ENCODE data around the gene MILR1. TPM values are rescaled to one million over a fixed set of nuclear protein-coding genes. Genes with fewer than 3 reads are reported as not detected.
"Not testable (repeated sequence)": the region's sequence is repeated elsewhere in the genome, so short reads cannot be mapped to it uniquely, and the experiment has no call there.

Gene MILR1
- total and polyA plus RNA-seq, 2 experiments from 2014 or later, result 0.39 TPM; not detected in 1

DNA sequence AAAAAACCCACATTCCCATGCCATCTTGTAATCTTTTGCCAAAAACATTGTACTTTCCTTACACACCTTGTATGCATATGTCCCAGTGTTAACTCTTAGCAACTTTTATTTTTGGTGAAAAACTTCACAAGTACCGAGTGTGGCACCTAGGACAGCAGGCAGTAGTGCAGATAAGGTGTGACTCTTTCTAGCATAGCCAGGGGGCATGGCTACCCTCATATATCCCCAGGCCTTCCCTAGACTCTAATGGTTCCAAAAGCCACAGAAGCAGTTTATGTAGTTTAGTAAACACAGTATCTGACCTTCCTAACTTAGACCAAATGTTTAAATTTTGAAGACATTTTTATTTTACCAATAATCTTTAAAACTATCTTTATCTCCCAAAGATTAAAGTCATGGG is 20.5 kb upstream of the MILR1 start (continued):
- TF ChIP-seq, protein P1, sequence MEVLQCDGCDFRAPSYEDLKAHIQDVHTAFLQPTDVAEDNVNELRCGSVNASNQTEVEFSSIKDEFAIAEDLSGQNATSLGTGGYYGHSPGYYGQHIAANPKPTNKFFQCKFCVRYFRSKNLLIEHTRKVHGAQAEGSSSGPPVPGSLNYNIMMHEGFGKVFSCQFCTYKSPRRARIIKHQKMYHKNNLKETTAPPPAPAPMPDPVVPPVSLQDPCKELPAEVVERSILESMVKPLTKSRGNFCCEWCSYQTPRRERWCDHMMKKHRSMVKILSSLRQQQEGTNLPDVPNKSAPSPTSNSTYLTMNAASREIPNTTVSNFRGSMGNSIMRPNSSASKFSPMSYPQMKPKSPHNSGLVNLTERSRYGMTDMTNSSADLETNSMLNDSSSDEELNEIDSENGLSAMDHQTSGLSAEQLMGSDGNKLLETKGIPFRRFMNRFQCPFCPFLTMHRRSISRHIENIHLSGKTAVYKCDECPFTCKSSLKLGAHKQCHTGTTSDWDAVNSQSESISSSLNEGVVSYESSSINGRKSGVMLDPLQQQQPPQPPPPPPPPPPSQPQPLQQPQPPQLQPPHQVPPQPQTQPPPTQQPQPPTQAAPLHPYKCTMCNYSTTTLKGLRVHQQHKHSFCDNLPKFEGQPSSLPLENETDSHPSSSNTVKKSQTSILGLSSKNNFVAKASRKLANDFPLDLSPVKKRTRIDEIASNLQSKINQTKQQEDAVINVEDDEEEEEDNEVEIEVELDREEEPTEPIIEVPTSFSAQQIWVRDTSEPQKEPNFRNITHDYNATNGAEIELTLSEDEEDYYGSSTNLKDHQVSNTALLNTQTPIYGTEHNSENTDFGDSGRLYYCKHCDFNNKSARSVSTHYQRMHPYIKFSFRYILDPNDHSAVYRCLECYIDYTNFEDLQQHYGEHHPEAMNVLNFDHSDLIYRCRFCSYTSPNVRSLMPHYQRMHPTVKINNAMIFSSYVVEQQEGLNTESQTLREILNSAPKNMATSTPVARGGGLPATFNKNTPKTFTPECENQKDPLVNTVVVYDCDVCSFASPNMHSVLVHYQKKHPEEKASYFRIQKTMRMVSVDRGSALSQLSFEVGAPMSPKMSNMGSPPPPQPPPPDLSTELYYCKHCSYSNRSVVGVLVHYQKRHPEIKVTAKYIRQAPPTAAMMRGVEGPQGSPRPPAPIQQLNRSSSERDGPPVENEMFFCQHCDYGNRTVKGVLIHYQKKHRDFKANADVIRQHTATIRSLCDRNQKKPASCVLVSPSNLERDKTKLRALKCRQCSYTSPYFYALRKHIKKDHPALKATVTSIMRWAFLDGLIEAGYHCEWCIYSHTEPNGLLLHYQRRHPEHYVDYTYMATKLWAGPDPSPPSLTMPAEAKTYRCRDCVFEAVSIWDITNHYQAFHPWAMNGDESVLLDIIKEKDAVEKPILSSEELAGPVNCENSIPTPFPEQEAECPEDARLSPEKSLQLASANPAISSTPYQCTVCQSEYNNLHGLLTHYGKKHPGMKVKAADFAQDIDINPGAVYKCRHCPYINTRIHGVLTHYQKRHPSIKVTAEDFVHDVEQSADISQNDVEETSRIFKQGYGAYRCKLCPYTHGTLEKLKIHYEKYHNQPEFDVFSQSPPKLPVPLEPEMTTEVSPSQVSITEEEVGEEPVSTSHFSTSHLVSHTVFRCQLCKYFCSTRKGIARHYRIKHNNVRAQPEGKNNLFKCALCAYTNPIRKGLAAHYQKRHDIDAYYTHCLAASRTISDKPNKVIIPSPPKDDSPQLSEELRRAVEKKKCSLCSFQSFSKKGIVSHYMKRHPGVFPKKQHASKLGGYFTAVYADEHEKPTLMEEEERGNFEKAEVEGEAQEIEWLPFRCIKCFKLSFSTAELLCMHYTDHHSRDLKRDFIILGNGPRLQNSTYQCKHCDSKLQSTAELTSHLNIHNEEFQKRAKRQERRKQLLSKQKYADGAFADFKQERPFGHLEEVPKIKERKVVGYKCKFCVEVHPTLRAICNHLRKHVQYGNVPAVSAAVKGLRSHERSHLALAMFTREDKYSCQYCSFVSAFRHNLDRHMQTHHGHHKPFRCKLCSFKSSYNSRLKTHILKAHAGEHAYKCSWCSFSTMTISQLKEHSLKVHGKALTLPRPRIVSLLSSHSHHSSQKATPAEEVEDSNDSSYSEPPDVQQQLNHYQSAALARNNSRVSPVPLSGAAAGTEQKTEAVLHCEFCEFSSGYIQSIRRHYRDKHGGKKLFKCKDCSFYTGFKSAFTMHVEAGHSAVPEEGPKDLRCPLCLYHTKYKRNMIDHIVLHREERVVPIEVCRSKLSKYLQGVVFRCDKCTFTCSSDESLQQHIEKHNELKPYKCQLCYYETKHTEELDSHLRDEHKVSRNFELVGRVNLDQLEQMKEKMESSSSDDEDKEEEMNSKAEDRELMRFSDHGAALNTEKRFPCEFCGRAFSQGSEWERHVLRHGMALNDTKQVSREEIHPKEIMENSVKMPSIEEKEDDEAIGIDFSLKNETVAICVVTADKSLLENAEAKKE (CRISPR knock-in tag; IDR thresholded peaks at IDR 0.05), result no peak
- TF ChIP-seq, protein P2, sequence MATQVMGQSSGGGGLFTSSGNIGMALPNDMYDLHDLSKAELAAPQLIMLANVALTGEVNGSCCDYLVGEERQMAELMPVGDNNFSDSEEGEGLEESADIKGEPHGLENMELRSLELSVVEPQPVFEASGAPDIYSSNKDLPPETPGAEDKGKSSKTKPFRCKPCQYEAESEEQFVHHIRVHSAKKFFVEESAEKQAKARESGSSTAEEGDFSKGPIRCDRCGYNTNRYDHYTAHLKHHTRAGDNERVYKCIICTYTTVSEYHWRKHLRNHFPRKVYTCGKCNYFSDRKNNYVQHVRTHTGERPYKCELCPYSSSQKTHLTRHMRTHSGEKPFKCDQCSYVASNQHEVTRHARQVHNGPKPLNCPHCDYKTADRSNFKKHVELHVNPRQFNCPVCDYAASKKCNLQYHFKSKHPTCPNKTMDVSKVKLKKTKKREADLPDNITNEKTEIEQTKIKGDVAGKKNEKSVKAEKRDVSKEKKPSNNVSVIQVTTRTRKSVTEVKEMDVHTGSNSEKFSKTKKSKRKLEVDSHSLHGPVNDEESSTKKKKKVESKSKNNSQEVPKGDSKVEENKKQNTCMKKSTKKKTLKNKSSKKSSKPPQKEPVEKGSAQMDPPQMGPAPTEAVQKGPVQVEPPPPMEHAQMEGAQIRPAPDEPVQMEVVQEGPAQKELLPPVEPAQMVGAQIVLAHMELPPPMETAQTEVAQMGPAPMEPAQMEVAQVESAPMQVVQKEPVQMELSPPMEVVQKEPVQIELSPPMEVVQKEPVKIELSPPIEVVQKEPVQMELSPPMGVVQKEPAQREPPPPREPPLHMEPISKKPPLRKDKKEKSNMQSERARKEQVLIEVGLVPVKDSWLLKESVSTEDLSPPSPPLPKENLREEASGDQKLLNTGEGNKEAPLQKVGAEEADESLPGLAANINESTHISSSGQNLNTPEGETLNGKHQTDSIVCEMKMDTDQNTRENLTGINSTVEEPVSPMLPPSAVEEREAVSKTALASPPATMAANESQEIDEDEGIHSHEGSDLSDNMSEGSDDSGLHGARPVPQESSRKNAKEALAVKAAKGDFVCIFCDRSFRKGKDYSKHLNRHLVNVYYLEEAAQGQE (IDR thresholded peaks at IDR 0.05; ENCODE audit: unreplicated experiment), result no peak
- no peak for TF ChIP-seq STAT1 (IDR thresholded peaks at IDR 0.05; ENCODE audit: unreplicated experiment)
- TF ChIP-seq EZH2phosphoT487 (IDR thresholded peaks at IDR 0.05; ENCODE audit: unreplicated experiment), result no peak
- TF ChIP-seq, protein P3, sequence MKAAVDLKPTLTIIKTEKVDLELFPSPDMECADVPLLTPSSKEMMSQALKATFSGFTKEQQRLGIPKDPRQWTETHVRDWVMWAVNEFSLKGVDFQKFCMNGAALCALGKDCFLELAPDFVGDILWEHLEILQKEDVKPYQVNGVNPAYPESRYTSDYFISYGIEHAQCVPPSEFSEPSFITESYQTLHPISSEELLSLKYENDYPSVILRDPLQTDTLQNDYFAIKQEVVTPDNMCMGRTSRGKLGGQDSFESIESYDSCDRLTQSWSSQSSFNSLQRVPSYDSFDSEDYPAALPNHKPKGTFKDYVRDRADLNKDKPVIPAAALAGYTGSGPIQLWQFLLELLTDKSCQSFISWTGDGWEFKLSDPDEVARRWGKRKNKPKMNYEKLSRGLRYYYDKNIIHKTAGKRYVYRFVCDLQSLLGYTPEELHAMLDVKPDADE (IDR thresholded peaks at IDR 0.05), result no peak
- no peak for TF ChIP-seq EZH2 (IDR thresholded peaks at IDR 0.05; ENCODE audit: low read depth, unreplicated experiment)
- TF ChIP-seq ZNF331 (CRISPR knock-in tag; IDR thresholded peaks at IDR 0.05; ENCODE audit: low read depth), result no peak
- TF ChIP-seq CREB1 (CRISPR knock-in tag; IDR thresholded peaks at IDR 0.05; ENCODE audit: low read depth), result no peak
- TF ChIP-seq JUNB (IDR thresholded peaks at IDR 0.05; ENCODE audit: unreplicated experiment), result no peak

DNA sequence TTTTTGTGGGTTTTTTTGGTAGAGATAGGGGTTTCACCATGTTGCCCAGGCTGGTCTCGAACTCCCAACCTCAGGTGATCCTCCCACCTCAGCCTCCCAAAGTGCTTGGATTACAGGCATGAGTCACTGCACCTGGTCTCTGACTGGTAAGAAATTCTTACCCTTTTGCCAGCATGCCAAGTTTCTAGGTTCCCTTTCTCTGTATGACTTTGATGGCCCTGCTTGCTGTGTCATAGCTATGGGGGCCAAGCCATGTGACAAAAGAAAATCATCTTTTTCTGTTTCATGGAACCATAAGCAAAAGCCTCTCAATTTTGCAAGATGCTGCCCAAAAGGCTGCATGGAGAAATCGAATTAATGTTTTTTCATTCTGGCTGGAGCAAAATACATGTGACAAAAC is 18.9 kb upstream of the MILR1 start:
- not testable (repeated sequence) for H3K4me1 ChIP-seq (ENCODE audit: insufficient read depth); H3K27ac ChIP-seq (ENCODE audit: low read depth); H3K4me3 Mint-ChIP-seq; DNase-seq (ENCODE audit: low spot score); H3K27ac Mint-ChIP-seq; H3F3A ChIP-seq (replicated peaks; ENCODE audit: low read depth); ATAC-seq; H3K9me2 ChIP-seq (ENCODE audit: insufficient read depth); H3K4me3 ChIP-seq; H4K20me1 ChIP-seq (replicated peaks; ENCODE audit: insufficient read depth); H3K4me2 ChIP-seq; H3K27me3 Mint-ChIP-seq (ENCODE audit: insufficient read depth, low read depth, poor library complexity); H3K27me3 ChIP-seq (ENCODE audit: insufficient read depth); H2AFZ ChIP-seq; H3K79me2 ChIP-seq (replicated peaks; ENCODE audit: insufficient read depth)
- Mint-ChIP-seq H3K9me3 (peaks cover 25% of the 10 kb centered on the region), H3K36me3 (ENCODE audit: low read depth) (peaks cover 21% of the 10 kb centered on the region), H3K4me1 (peaks cover 52% of the 10 kb centered on the region)
- peaks cover 13% of the 10 kb centered on the region; the same call in 1 of the 2 replicates for H3K36me3 ChIP-seq (ENCODE audit: insufficient read depth)
